Activated naive CD8-positive, alpha-beta T cell treated with anti-CD3 and anti-CD28 coated beads, Interleukin-2, amount 10 ng/mL, durations not matched to agents 7 days and 5 days (primary cell): Measurements from ENCODE around the gene HEYL. TPM values are rescaled to one million over a fixed set of nuclear protein-coding genes. Genes with fewer than 3 reads are reported as not detected.
A peak's percentile ranks its signal among the peaks of the same experiment; 100 is the strongest.

Experiments
- ATAC-seq: fragments of 150-1000 bp; cut with Tn5 transposase; one replicate; pipeline ENCODE4 v1.10.0; 2021; ENCODE audit warnings: low read depth, moderate library complexity
- POLR2A ChIA-PET: fragments of 350-600 bp; sonication (Branson Sonifier 250); formaldehyde crosslinking; loops from one replicate; lab custom pipeline; 2021; ENCODE audit warnings: antibody characterized with exemption; lab: Charles Lee
- DNase-seq: peaks from one replicate; pipeline ENCODE4 v3.0.0; 2021
- H3K27ac Mint-ChIP-seq: one replicate; pipeline ENCODE4 v1.8.0; 2022; ENCODE audit warnings: mild to moderate bottlenecking, mixed read lengths
- H3K27me3 Mint-ChIP-seq: one replicate; pipeline ENCODE4 v1.8.0; 2022; ENCODE audit warnings: mild to moderate bottlenecking, moderate library complexity, mixed read lengths
- H3K36me3 Mint-ChIP-seq: one replicate; pipeline ENCODE4 v1.8.0; 2021; ENCODE audit warnings: mild to moderate bottlenecking, mixed read lengths
- H3K4me1 Mint-ChIP-seq: one replicate; pipeline ENCODE4 v1.8.0; 2021; ENCODE audit warnings: mixed read lengths
- H3K4me3 Mint-ChIP-seq: one replicate; pipeline ENCODE4 v1.8.0; 2022; ENCODE audit warnings: mild to moderate bottlenecking, moderate library complexity, mixed read lengths
- H3K9me3 Mint-ChIP-seq: one replicate; pipeline ENCODE4 v1.8.0; 2021; ENCODE audit warnings: mixed read lengths
- total RNA-seq, 2 experiments: library from RNA; stranded (reverse); gene quantifications; one replicate each; pipeline ENCODE4 v1.2.3, GENCODE V29; 2021

The HEYL gene
- total RNA-seq, 2 experiments from 2014 or later: not detected

GRCh38 chr1:39657923-39658485 is 18.6 kb upstream of the HEYL start:
- POLR2A ChIA-PET: interaction anchor here (1.0 to 1.2 kb wide), 2 partner anchors 81 to 466 kb away, joined by 3 read pairs; partner anchors contain the start of gene PPIE
- peak overlapping the region; percentile 58 for H3K4me3 Mint-ChIP-seq
- peak overlapping the region; percentile 58 for H3K27ac Mint-ChIP-seq
- DNase-seq (peak; percentile 80), ATAC-seq (peak; percentile 68)
- peaks cover 12% of the 10 kb centered on the region for H3K27me3 Mint-ChIP-seq
- H3K9me3 Mint-ChIP-seq: no peaks in the 10 kb centered on the region
- no peaks in the 10 kb centered on the region for H3K36me3 Mint-ChIP-seq
- H3K4me1 Mint-ChIP-seq: peaks cover 11% of the 10 kb centered on the region

GRCh38 chr1:39657402-39657801 is 18.0 kb upstream of the HEYL start:
- Mint-ChIP-seq H3K4me3 (no peak overlapping the region), H3K36me3 (no peaks in the 10 kb centered on the region), H3K27ac (no peak overlapping the region), H3K27me3 (peaks cover 12% of the 10 kb centered on the region), H3K4me1 (peaks cover 14% of the 10 kb centered on the region), H3K9me3 (no peaks in the 10 kb centered on the region)
- DNase-seq (no peak), ATAC-seq (no peak)
- POLR2A ChIA-PET: interaction anchor here (0.5 to 1.2 kb wide), 2 partner anchors 81 to 149 kb away, joined by 3 to 4 read pairs; partner anchors contain the start of gene PPIE

GRCh38 chr1:39656391-39656790 is 16.9 kb upstream of the HEYL start:
- Mint-ChIP-seq H3K4me3 (no peak overlapping the region), H3K36me3 (no peaks in the 10 kb centered on the region), H3K9me3 (no peaks in the 10 kb centered on the region), H3K27me3 (peaks cover 12% of the 10 kb centered on the region), H3K4me1 (peaks cover 14% of the 10 kb centered on the region), H3K27ac (no peak overlapping the region)
- ATAC-seq (no peak), DNase-seq (no peak)
- POLR2A ChIA-PET: no interaction called here

GRCh38 chr1:39655578-39656268 is 16.3 kb upstream of the HEYL start:
- Mint-ChIP-seq H3K4me1 (peaks cover 14% of the 10 kb centered on the region), H3K4me3 (no peak overlapping the region), H3K36me3 (no peaks in the 10 kb centered on the region), H3K27ac (no peak overlapping the region), H3K9me3 (no peaks in the 10 kb centered on the region), H3K27me3 (peaks cover 12% of the 10 kb centered on the region)
- ATAC-seq (no peak), DNase-seq (no peak)
- POLR2A ChIA-PET: no interaction called here

GRCh38 chr1:39654291-39654690 is 14.8 kb upstream of the HEYL start:
- ATAC-seq (no peak), DNase-seq (no peak)
- Mint-ChIP-seq H3K27me3 (peaks cover 9% of the 10 kb centered on the region), H3K4me1 (peaks cover 14% of the 10 kb centered on the region), H3K9me3 (no peaks in the 10 kb centered on the region), H3K27ac (no peak overlapping the region), H3K36me3 (no peaks in the 10 kb centered on the region), H3K4me3 (no peak overlapping the region)
- POLR2A ChIA-PET: no interaction called here

GRCh38 chr1:39653546-39654031 is 14.1 kb upstream of the HEYL start:
- DNase-seq (peak; percentile 74), ATAC-seq (peak; percentile 67)
- Mint-ChIP-seq H3K4me3 (no peak overlapping the region), H3K27ac (peak overlapping the region; percentile 10), H3K9me3 (no peaks in the 10 kb centered on the region), H3K36me3 (no peaks in the 10 kb centered on the region), H3K27me3 (peaks cover 9% of the 10 kb centered on the region), H3K4me1 (peaks cover 14% of the 10 kb centered on the region)
- POLR2A ChIA-PET: no interaction called here

- Mint-ChIP-seq H3K4me3 (no peak overlapping the region), H3K4me1 (peaks cover 11% of the 10 kb centered on the region), H3K27me3 (peaks cover 9% of the 10 kb centered on the region), H3K36me3 (no peaks in the 10 kb centered on the region), H3K27ac (no peak overlapping the region), H3K9me3 (no peaks in the 10 kb centered on the region)
- ATAC-seq: no peak
- no peak for DNase-seq
- POLR2A ChIA-PET: no interaction called here
Measured at GRCh38 chr1:39652554-39652953, 13.1 kb upstream of the HEYL start.

GRCh38 chr1:39652105-39652504 is 12.7 kb upstream of the HEYL start:
- peaks cover 9% of the 10 kb centered on the region for H3K27me3 Mint-ChIP-seq
- no peaks in the 10 kb centered on the region for H3K36me3 Mint-ChIP-seq
- peaks cover 11% of the 10 kb centered on the region for H3K4me1 Mint-ChIP-seq
- no peaks in the 10 kb centered on the region for H3K9me3 Mint-ChIP-seq
- ATAC-seq (no peak), DNase-seq (no peak)
- POLR2A ChIA-PET: no interaction called here
- H3K27ac Mint-ChIP-seq: no peak overlapping the region
- H3K4me3 Mint-ChIP-seq: no peak overlapping the region

GRCh38 chr1:39650431-39650830 is 11.0 kb upstream of the HEYL start:
- Mint-ChIP-seq H3K27ac (no peak overlapping the region), H3K27me3 (peaks cover 8% of the 10 kb centered on the region), H3K36me3 (no peaks in the 10 kb centered on the region), H3K9me3 (no peaks in the 10 kb centered on the region), H3K4me1 (peaks cover 11% of the 10 kb centered on the region), H3K4me3 (no peak overlapping the region)
- no peak for ATAC-seq
- DNase-seq: no peak
- POLR2A ChIA-PET: no interaction called here

GRCh38 chr1:39649636-39650185 is 10.3 kb upstream of the HEYL start:
- Mint-ChIP-seq H3K36me3 (no peaks in the 10 kb centered on the region), H3K27ac (no peak overlapping the region), H3K27me3 (peaks cover 8% of the 10 kb centered on the region), H3K4me3 (no peak overlapping the region), H3K4me1 (peaks cover 11% of the 10 kb centered on the region), H3K9me3 (no peaks in the 10 kb centered on the region)
- POLR2A ChIA-PET: no interaction called here
- DNase-seq (no peak), ATAC-seq (no peak)

- Mint-ChIP-seq H3K4me3 (no peak overlapping the region), H3K9me3 (no peaks in the 10 kb centered on the region), H3K27me3 (no peaks in the 10 kb centered on the region), H3K36me3 (no peaks in the 10 kb centered on the region), H3K4me1 (peaks cover 6% of the 10 kb centered on the region), H3K27ac (no peak overlapping the region)
- ATAC-seq: no peak
- POLR2A ChIA-PET: interaction anchor here (0.9 kb wide), 1 partner anchor 23 kb away, joined by 3 read pairs; no protein-coding TSS in a partner anchor
- DNase-seq: no peak
Measured at GRCh38 chr1:39648496-39648895, 9.1 kb upstream of the HEYL start.

GRCh38 chr1:39647247-39647646 is 7.8 kb upstream of the HEYL start:
- no peaks in the 10 kb centered on the region for H3K4me1 Mint-ChIP-seq
- POLR2A ChIA-PET: no interaction called here
- H3K27me3 Mint-ChIP-seq: no peaks in the 10 kb centered on the region

GRCh38 chr1:39646232-39647081 is 7.0 kb upstream of the HEYL start:
- DNase-seq: no peak
- Mint-ChIP-seq H3K9me3 (no peaks in the 10 kb centered on the region), H3K27ac (no peak overlapping the region), H3K36me3 (no peaks in the 10 kb centered on the region), H3K27me3 (no peaks in the 10 kb centered on the region), H3K4me1 (no peaks in the 10 kb centered on the region), H3K4me3 (no peak overlapping the region)
- POLR2A ChIA-PET: no interaction called here
- no peak for ATAC-seq

More at GRCh38 chr1:39647247-39647646, 7.8 kb upstream of the HEYL start:
- DNase-seq: no peak
- Mint-ChIP-seq H3K27ac (no peak overlapping the region), H3K4me3 (no peak overlapping the region), H3K9me3 (no peaks in the 10 kb centered on the region), H3K36me3 (no peaks in the 10 kb centered on the region)
- ATAC-seq: no peak
